Activated naive CD8-positive, alpha-beta T cell treated with anti-CD3 and anti-CD28 coated beads, Interleukin-2, amount 50 U/mL, for 24 hours (primary cell): ENCODE measurements around the gene BABAM1.
A peak's percentile ranks its signal among the peaks of the same experiment; 100 is the strongest.
"Not testable (repeated sequence)": the region's sequence is repeated elsewhere in the genome, so short reads cannot be mapped to it uniquely, and the experiment has no call there.

ENCODE experiments used
- ATAC-seq: fragments of 150-1000 bp; cut with Tn5 transposase; one replicate; pipeline ENCODE4 v1.10.0; 2021
- DNase-seq: peaks from one replicate; pipeline ENCODE4 v3.0.0; 2021
- H3K27ac Mint-ChIP-seq: one replicate; pipeline ENCODE4 v1.8.0; 2021; ENCODE audit warnings: mild to moderate bottlenecking, mixed read lengths
- H3K27me3 Mint-ChIP-seq: one replicate; pipeline ENCODE4 v1.8.0; 2021; ENCODE audit warnings: mixed read lengths
- H3K36me3 Mint-ChIP-seq: one replicate; pipeline ENCODE4 v1.8.0; 2021; ENCODE audit warnings: low read depth, mixed read lengths
- H3K4me1 Mint-ChIP-seq: one replicate; pipeline ENCODE4 v1.8.0; 2021; ENCODE audit warnings: mixed read lengths
- H3K4me3 Mint-ChIP-seq: one replicate; pipeline ENCODE4 v1.8.0; 2021; ENCODE audit warnings: mild to moderate bottlenecking, moderate library complexity, mixed read lengths
- H3K9me3 Mint-ChIP-seq: one replicate; pipeline ENCODE4 v1.8.0; 2021; ENCODE audit warnings: mixed read lengths

The BABAM1 gene

GRCh38 chr19:17254636-17255035, 12.6 kb upstream of the BABAM1 start:
- no peaks in the 10 kb centered on the region for H3K9me3 Mint-ChIP-seq
- DNase-seq (no peak), ATAC-seq (no peak)
- H3K4me1 Mint-ChIP-seq: no peaks in the 10 kb centered on the region
- no peaks in the 10 kb centered on the region for H3K36me3 Mint-ChIP-seq
- no peaks in the 10 kb centered on the region for H3K27me3 Mint-ChIP-seq
- H3K27ac Mint-ChIP-seq: no peak overlapping the region
- H3K4me3 Mint-ChIP-seq: no peak overlapping the region

DNA sequence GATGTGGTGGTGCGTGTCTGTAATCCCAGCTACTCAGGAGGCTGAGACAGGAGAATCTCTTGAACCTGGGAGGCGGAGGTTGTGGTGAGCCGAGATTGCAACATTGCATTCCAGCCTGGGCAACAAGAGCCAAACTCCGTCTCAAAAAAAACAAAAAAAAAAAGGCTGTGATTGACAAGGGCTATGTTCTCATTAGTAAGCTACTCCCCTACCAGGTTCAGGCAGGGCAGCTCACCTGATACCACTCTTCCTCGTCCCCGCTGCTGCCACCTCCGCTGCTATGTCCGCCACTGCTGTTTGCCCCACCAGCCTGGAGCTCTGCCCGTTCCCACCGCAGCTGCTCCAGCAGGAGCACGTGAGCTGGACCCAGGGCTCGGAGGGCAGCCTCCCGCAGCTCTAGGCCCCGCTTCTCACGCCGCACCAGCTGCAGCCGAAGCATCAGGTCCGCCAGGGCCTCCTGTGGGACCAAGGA, 12.1 kb upstream of the BABAM1 start:
- Mint-ChIP-seq H3K4me1 (no peaks in the 10 kb centered on the region), H3K36me3 (no peaks in the 10 kb centered on the region), H3K27me3 (no peaks in the 10 kb centered on the region), H3K27ac (no peak overlapping the region), H3K4me3 (no peak overlapping the region), H3K9me3 (no peaks in the 10 kb centered on the region)
- DNase-seq (no peak), ATAC-seq (no peak)

GRCh38 chr19:17256130-17256529, 11.1 kb upstream of the BABAM1 start:
- Mint-ChIP-seq H3K9me3 (no peaks in the 10 kb centered on the region), H3K4me3 (no peak overlapping the region), H3K36me3 (no peaks in the 10 kb centered on the region), H3K27me3 (peaks cover 3% of the 10 kb centered on the region), H3K4me1 (peaks cover 5% of the 10 kb centered on the region), H3K27ac (no peak overlapping the region)
- ATAC-seq (no peak), DNase-seq (no peak)

DNA sequence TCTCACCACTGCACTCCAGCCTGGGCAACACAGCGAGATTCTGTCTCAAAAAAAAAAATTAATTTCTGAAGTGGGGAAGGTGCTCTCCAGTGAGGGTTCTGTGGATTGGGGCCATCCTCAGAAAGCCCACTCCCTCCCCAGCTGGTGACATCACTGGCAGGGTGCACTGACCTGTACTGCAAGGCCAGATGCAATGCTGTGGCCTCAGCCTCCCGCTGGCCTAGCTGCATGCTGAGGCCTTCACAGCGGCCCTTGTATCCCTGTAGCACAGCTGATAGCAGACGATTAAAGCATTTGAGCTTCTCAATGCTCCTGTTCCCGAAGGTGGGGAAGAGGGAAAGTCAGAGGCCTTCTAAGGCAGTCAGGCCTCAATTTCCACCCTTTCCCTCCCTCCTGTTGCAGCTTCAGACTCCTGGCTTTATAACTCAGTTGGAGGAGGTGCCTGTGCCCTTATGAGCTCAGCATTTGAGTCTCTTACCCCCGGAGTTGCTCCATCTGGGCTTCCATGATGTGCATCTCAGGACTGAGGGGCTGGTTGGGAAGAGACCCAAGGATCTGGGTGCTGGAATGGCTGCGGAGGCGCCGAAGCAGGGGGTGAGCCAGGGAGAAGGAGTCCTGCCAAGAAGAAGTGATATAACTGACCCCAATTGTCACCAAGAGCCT, 8.0 kb upstream of the BABAM1 start:
- peaks cover 3% of the 10 kb centered on the region for H3K27me3 Mint-ChIP-seq
- no peaks in the 10 kb centered on the region for H3K36me3 Mint-ChIP-seq
- H3K4me1 Mint-ChIP-seq: peaks cover 5% of the 10 kb centered on the region
- ATAC-seq (no peak), DNase-seq (no peak)
- no peak overlapping the region for H3K4me3 Mint-ChIP-seq
- H3K27ac Mint-ChIP-seq: no peak overlapping the region
- H3K9me3 Mint-ChIP-seq: no peaks in the 10 kb centered on the region

GRCh38 chr19:17259934-17260333, 7.3 kb upstream of the BABAM1 start:
- Mint-ChIP-seq H3K36me3 (no peaks in the 10 kb centered on the region), H3K4me3 (no peak overlapping the region), H3K9me3 (no peaks in the 10 kb centered on the region), H3K4me1 (peaks cover 5% of the 10 kb centered on the region), H3K27ac (no peak overlapping the region), H3K27me3 (peaks cover 3% of the 10 kb centered on the region)
- DNase-seq (no peak), ATAC-seq (no peak)

GRCh38 chr19:17260842-17261325, 6.4 kb upstream of the BABAM1 start:
- Mint-ChIP-seq H3K27ac (peak overlapping the region; percentile 5), H3K4me3 (no peak overlapping the region), H3K9me3 (no peaks in the 10 kb centered on the region), H3K36me3 (no peaks in the 10 kb centered on the region), H3K4me1 (peaks cover 5% of the 10 kb centered on the region), H3K27me3 (peaks cover 3% of the 10 kb centered on the region)
- DNase-seq (peak; percentile 92), ATAC-seq (peak; percentile 100)

DNA sequence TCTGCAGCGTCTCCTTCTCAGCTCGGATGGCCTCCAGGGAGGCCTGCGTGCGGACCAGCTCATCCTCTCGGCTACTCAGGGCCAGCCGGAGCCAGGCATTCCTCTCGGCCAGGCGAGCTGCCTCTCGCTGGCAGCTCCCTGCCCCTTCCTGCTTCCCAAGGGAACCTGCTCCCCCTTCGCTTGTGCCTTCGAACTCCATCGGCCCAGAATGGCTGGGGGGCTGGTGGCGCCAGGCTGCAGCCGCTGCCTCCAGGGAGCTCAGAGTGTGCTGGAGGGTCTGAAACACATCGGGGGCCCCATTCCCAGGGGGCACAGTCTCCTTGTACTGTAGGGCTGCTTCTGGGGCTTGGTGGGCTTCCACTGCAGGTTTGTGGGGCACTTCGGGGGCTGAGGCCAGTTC, 4.7 kb upstream of the BABAM1 start:
- Mint-ChIP-seq H3K4me3 (no peak overlapping the region), H3K4me1 (peaks cover 14% of the 10 kb centered on the region), H3K36me3 (peaks cover 3% of the 10 kb centered on the region), H3K9me3 (no peaks in the 10 kb centered on the region), H3K27me3 (peaks cover 6% of the 10 kb centered on the region), H3K27ac (no peak overlapping the region)
- ATAC-seq: no peak
- DNase-seq: no peak

- DNase-seq (no peak), ATAC-seq (no peak)
- Mint-ChIP-seq H3K27ac (no peak overlapping the region), H3K4me1 (peaks cover 24% of the 10 kb centered on the region), H3K9me3 (no peaks in the 10 kb centered on the region), H3K36me3 (peaks cover 3% of the 10 kb centered on the region), H3K4me3 (no peak overlapping the region), H3K27me3 (peaks cover 6% of the 10 kb centered on the region)
Measured at GRCh38 chr19:17263712-17264640, 3.3 kb upstream of the BABAM1 start.

DNA sequence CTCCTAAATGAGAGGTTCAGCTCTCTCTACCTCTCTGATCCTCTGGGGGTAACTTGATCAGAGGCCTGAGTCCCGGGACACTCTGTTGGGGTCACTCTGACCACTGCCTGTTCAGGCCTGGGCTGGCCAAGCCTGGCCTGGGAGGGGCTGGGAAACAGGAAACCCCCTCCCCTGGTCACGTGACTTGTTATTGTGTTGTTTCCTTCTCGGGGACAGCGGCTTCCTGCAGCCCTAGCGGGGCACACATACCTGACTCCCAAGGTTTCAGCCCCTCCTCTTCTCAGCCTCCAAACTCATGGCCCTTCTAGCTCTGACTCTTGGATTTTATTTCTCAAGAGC, 2.6 kb upstream of the BABAM1 start, which contains the start of gene USHBP1:
Gene USHBP1 (minus strand): TSS at position 105 of the 339 bp plus-strand sequence. CDS start 446 bp downstream, outside the sequence.
- H3K27ac Mint-ChIP-seq: no peak within 1 kb of the TSS
- peaks cover 6% of the 10 kb centered on the region for H3K27me3 Mint-ChIP-seq
- no peak for DNase-seq
- no peak for ATAC-seq
- H3K9me3 Mint-ChIP-seq: no peaks in the 10 kb centered on the region
- peaks cover 24% of the 10 kb centered on the region for H3K4me1 Mint-ChIP-seq
- H3K4me3 Mint-ChIP-seq: no peak within 1 kb of the TSS
- H3K36me3 Mint-ChIP-seq: peaks cover 5% of the 10 kb centered on the region

- ATAC-seq: no peak
- Mint-ChIP-seq H3K36me3 (peaks cover 10% of the 10 kb centered on the region), H3K27me3 (peaks cover 3% of the 10 kb centered on the region), H3K4me1 (peaks cover 20% of the 10 kb centered on the region), H3K27ac (no peak overlapping the region), H3K9me3 (no peaks in the 10 kb centered on the region), H3K4me3 (no peak overlapping the region)
- no peak for DNase-seq
Measured at GRCh38 chr19:17266026-17266425, 1.2 kb upstream of the BABAM1 start.

DNA sequence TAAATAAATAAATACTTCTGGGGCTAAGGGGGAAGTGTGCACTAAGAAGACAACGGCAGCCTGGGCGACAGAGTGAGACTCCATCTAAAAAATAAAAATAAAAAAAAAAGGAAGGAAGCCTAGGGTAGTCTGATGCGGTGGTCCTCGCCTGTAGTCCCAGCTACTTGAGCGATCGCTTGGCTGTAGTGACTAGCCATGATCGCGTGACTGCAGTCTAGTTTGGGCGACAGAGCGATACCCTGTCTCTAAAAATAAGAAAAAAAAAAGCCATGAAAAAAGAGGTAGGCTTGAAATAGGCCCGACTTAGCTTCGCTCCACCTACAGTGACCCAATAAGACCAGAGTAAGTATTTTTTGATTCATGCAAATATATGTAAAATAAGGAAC, 661 bp upstream of the BABAM1 start:
- peaks cover 3% of the 10 kb centered on the region for H3K27me3 Mint-ChIP-seq
- ATAC-seq (no peak), DNase-seq (no peak)
- peaks cover 15% of the 10 kb centered on the region for H3K36me3 Mint-ChIP-seq
- peak overlapping the region; percentile 95 for H3K4me3 Mint-ChIP-seq
- peaks cover 19% of the 10 kb centered on the region for H3K4me1 Mint-ChIP-seq
- H3K27ac Mint-ChIP-seq: peak overlapping the region; percentile 96
- H3K9me3 Mint-ChIP-seq: no peaks in the 10 kb centered on the region

GRCh38 chr19:17268754-17269153, 1.5 kb downstream of the BABAM1 start:
- no peak for DNase-seq
- no peaks in the 10 kb centered on the region for H3K9me3 Mint-ChIP-seq
- peaks cover 17% of the 10 kb centered on the region for H3K36me3 Mint-ChIP-seq
- H3K4me1 Mint-ChIP-seq: peaks cover 19% of the 10 kb centered on the region
- ATAC-seq: no peak
- peak overlapping the region; percentile 95 for H3K4me3 Mint-ChIP-seq
- peak overlapping the region; percentile 46 for H3K27ac Mint-ChIP-seq
- peaks cover 3% of the 10 kb centered on the region for H3K27me3 Mint-ChIP-seq

DNA sequence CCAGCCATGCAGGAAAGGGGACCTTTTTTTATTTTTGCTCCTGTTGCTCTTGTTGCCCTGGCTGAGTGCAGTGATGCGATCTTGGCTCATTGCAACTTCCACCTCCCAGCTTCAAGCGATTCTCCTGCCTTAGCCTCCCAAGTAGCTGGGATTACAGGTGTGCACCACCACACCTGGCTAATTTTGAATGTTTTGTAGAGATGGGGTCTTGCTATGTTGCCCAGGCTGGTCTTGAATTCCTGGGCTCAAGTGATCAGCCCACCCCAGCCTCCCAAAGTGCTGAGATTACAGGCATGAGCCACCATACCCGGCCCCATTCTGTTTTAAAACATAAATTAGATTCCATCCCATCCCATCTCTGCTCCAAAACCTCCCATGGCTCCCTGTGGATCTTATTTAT, 7.6 kb downstream of the BABAM1 start:
- not testable (repeated sequence) for H3K27ac Mint-ChIP-seq, H3K4me3 Mint-ChIP-seq, ATAC-seq, DNase-seq, H3K4me1 Mint-ChIP-seq, H3K27me3 Mint-ChIP-seq, H3K9me3 Mint-ChIP-seq
- peaks cover 27% of the 10 kb centered on the region for H3K36me3 Mint-ChIP-seq

DNA sequence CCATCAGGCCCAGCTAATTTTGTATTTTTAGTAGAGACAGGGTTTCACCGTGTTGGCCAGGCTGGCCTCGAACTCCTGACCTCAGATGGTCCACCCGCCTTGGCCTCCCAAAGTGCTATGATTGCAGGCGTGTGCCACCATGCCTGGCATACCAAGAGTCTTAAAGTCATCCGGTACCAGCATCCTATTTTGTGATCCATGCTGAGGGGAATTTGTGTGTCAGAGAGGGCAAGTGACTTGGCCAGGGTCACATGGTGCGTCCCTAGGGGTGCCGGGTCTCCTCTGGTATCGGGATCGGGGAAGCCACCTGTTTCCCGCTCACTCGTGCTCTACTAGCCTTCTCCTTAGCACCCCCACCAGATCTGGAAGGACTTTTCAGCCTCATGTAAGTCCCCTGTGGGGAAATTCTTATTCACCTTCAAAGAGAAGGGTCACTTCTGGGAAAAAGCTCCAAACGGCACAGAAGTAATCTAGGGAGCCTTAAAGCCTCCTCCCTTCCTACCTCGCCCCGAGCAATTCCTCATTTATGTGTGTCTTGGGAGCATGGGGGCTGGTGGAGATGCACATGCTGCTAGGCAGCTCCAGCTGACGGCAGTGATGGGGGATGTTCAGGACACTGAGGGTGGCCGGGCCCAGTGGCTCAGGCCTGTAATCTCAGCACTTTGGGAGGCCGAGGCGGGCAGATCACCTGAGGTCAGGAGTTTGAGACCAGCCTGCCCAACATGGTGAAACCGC, 8.4 kb downstream of the BABAM1 start:
- Mint-ChIP-seq H3K4me1 (no peaks in the 10 kb centered on the region), H3K9me3 (no peaks in the 10 kb centered on the region), H3K36me3 (peaks cover 23% of the 10 kb centered on the region), H3K27me3 (no peaks in the 10 kb centered on the region), H3K27ac (no peak overlapping the region), H3K4me3 (no peak overlapping the region)
- no peak for ATAC-seq
- no peak for DNase-seq
